Cardiac muscle cell (in vitro differentiated cells and primary cell): ENCODE measurements around the gene SMYD2. TPM values are rescaled to one million over a fixed set of nuclear protein-coding genes. Genes with fewer than 3 reads are reported as not detected.

Experiments
- DNase-seq, 2 donors: peaks; one replicate each; pipeline versions ENCODE4 v3.0.0 to v3.0.0-alpha.2; 2010 to 2017; ENCODE audit warnings: low read depth in 1 of 2, low spot score in 1 of 2
- H3K27ac ChIP-seq: fragments of 200-600 bp; sonication (generic); 2 replicates; pipeline ENCODE4 v1.5.1; 2016
- H3K27me3 ChIP-seq: fragments of 200-600 bp; sonication (generic); 2 replicates; pipeline ENCODE4 v1.6.0; 2016; ENCODE audit warnings: control low read depth
- H3K36me3 ChIP-seq: fragments of 200-600 bp; sonication (generic); 2 replicates; pipeline ENCODE4 v1.5.1; 2016; ENCODE audit warnings: control low read depth
- H3K4me1 ChIP-seq: fragments of 200-600 bp; sonication (generic); 2 replicates; pipeline ENCODE4 v1.8.1; 2017; ENCODE audit warnings: low read depth, mild to moderate bottlenecking, mixed run types
- H3K4me3 ChIP-seq: fragments of 200-600 bp; sonication (generic); 2 replicates; pipeline ENCODE4 v1.5.1; 2016; ENCODE audit warnings: mild to moderate bottlenecking
- H3K9me3 ChIP-seq: fragments of 200-600 bp; sonication (generic); 2 replicates; pipeline ENCODE4 v1.5.1; 2017; ENCODE audit warnings: low read depth, mild to moderate bottlenecking, control low read depth
- polyA plus RNA-seq: library from polyadenylated mRNA; unstranded; fragments of >200 nt; fragmentation: Nextera tagmentation; extraction: Ambion mirVana; gene quantifications from 2 replicates; pipeline ENCODE4 v1.2.1, GENCODE V29; 2016
- total RNA-seq: library from RNA; depleted of rRNA; stranded (reverse); fragments of >200 nt; gene quantifications from 2 replicates; pipeline ENCODE4 v1.2.3, GENCODE V29; 2016
- TF ChIP-seq, protein P1 (sequence below): IDR thresholded peaks from 2 replicates; pipeline ENCODE4 v1.5.1; 2012; ENCODE audit warnings: low read depth, mild to moderate bottlenecking, low read length

SMYD2 gene
- total and polyA plus RNA-seq, 2 experiments from 2014 or later: 41.8 to 65.7 TPM

DNA sequence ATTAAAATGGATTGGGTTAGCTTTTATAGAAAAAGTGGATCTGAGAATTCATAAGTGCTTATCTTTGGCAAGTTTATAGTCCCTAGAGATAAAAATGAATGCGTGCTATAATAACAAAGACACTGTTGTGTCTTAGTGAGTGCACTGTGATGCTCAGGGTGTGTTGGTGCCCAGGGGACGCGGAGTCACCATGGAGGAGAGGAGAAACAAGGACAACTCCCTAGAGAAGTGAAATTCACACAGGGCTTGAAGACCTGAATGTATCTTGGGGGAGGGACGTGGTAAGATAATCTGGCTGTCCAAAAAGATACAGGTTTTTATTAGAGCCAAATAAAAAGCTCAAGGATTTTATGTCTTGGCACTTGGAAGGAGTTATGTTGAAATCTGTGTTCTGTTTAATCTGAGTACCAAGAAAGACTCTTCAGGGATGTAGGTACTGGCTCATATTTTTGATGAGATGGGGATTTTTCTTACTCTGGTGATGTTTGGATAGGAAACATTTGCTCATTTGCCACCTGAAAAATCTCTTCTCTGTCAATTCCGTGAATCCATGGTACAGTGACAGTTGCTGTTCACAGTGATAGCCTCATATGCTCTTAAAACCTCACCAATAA lies 9.6 kb downstream of the SMYD2 start:
- H3K27ac ChIP-seq: no peak overlapping the region
- DNase-seq: no peak
- H3K27me3 ChIP-seq: no peaks in the 10 kb centered on the region
- peaks cover 6% of the 10 kb centered on the region for H3K4me1 ChIP-seq
- TF ChIP-seq, protein P1, sequence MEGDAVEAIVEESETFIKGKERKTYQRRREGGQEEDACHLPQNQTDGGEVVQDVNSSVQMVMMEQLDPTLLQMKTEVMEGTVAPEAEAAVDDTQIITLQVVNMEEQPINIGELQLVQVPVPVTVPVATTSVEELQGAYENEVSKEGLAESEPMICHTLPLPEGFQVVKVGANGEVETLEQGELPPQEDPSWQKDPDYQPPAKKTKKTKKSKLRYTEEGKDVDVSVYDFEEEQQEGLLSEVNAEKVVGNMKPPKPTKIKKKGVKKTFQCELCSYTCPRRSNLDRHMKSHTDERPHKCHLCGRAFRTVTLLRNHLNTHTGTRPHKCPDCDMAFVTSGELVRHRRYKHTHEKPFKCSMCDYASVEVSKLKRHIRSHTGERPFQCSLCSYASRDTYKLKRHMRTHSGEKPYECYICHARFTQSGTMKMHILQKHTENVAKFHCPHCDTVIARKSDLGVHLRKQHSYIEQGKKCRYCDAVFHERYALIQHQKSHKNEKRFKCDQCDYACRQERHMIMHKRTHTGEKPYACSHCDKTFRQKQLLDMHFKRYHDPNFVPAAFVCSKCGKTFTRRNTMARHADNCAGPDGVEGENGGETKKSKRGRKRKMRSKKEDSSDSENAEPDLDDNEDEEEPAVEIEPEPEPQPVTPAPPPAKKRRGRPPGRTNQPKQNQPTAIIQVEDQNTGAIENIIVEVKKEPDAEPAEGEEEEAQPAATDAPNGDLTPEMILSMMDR: no peak
- H3K36me3 ChIP-seq: no peaks in the 10 kb centered on the region
- H3K9me3 ChIP-seq: no peaks in the 10 kb centered on the region
- H3K4me3 ChIP-seq: no peak overlapping the region

DNA sequence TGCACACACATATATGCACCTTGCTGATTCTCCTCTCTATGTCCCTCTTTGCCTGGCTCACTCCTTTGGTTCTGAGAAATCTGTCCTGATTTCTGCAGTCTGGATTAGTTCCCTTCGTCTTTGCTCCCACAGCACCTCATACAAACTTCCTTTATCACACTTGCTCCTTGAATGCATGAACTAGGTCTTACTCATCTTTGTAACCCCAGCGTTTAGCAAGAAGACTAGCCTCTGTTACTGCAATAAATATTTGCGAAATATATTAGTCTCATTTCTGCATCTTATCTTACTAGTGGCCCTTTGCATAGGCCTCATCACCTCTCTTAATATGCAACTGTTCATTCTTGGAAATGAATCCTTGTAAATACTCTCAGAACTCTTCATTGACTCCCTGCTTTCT lies 11.4 kb downstream of the SMYD2 start:
- TF ChIP-seq, protein P1: no peak
- no peak overlapping the region for H3K27ac ChIP-seq
- peak in 1 of 2 donors; percentile 55 for DNase-seq
- no peak overlapping the region for H3K4me3 ChIP-seq
- H3K27me3 ChIP-seq: no peaks in the 10 kb centered on the region
- no peaks in the 10 kb centered on the region for H3K9me3 ChIP-seq
- peaks cover 9% of the 10 kb centered on the region for H3K4me1 ChIP-seq
- no peaks in the 10 kb centered on the region for H3K36me3 ChIP-seq

DNA sequence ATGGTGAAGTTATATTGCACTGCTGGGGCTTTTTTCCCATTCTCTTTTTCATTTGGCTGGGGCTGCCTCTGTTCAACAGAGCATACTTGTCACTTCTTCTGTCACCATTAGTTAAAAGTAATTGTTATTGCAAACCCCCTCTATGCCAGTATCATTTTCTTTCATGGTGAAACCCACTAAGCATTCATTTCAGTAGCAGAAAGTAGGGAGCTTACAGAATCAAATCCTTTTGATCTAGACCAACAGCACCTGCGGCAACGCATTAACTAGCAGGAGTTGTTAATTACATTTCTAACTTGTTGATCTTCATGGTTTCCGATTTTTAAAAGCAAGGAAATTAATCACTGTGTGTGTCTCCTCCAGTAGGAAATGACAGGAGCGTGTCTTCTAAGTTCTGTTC lies 15.0 kb downstream of the SMYD2 start:
- Histone ChIP-seq H3K9me3 (no peaks in the 10 kb centered on the region), H3K4me3 (no peak overlapping the region), H3K27me3 (no peaks in the 10 kb centered on the region), H3K27ac (no peak overlapping the region), H3K36me3 (no peaks in the 10 kb centered on the region), H3K4me1 (peaks cover 14% of the 10 kb centered on the region)
- TF ChIP-seq, protein P1: no peak
- no peak for DNase-seq

DNA sequence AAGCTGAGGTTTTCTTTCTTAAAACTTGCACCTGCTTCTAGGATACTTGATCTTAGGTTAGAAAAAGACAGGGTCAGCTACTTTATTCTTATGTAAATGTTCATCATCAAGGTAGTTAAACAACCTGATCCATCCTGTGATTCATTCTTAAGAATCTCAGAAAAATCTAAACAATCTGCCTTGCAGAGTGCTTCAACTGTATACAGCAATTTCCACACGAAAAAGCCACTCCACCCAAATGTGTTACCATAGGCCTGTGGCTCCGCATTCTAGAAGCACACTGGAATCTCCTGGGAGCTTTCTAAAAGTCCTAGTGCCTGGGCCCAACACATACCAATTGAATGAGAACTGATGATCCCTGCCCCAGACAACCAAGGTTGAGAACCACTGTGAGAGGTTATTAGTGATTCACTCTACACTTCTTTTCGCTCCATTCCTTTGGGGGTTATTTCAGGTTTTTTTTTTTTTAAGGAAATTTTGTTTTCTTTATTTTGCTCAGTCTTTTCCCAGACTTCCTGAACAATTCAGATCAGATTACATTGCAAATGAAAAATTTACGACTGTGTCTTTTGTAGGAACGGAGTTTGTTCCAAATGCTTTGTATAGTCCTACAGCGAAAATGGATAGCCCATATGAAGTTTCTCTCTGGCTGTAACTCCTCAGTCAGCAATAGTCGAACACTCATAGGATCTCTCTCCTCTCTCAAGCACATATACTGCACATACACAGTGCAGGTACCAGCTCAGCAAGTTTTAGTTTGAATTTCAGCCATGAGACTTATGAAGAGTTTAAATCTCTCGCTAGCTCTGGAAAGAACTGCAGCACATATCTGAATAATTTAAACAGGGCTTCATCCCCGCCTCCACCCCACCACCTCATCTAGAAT lies 16.1 kb downstream of the SMYD2 start:
- Histone ChIP-seq H3K9me3 (no peaks in the 10 kb centered on the region), H3K4me3 (no peak overlapping the region), H3K27me3 (no peaks in the 10 kb centered on the region), H3K27ac (peak overlapping the region; percentile 4), H3K4me1 (peaks cover 14% of the 10 kb centered on the region), H3K36me3 (no peaks in the 10 kb centered on the region)
- TF ChIP-seq, protein P1: no peak
- peak in 1 of 2 donors; percentile 22 for DNase-seq

DNA sequence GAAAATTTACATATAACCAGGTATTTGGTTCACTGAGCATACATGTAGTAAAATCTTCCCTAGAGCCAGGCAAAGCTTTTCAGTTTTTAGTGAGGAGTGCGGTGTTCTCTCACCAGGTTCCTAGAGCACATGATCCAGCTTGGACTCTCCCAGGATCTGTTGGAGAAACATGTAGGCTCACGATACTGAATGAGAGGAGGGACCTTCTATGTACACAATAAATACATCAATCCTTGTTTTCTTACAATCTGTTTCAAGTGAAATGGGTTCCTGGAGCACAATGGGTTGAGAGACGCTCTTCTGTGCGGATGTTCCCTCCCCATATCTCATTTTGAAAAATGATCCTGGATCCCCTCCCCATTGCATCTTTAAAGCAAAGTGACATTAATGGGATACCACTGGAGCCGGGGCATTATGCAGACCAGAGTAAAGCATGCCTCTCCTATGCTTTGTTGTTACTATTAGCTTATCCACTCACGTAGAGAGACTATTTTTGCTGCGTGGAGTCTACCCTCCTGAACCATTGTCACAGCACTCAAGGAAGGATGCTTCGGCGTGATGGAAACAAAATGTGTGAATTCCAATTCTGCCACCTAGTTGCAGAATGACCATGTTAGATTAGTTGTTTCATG lies 19.3 kb downstream of the SMYD2 start:
- no peaks in the 10 kb centered on the region for H3K36me3 ChIP-seq
- TF ChIP-seq, protein P1: no peak
- no peak overlapping the region for H3K4me3 ChIP-seq
- H3K9me3 ChIP-seq: no peaks in the 10 kb centered on the region
- H3K27me3 ChIP-seq: no peaks in the 10 kb centered on the region
- DNase-seq: no peak
- no peak overlapping the region for H3K27ac ChIP-seq
- peaks cover 8% of the 10 kb centered on the region for H3K4me1 ChIP-seq
